ENCODE measurements around the gene TWF1. TPM values are rescaled to one million over a fixed set of nuclear protein-coding genes. Genes with fewer than 3 reads are reported as not detected.

TWF1 gene
- polyA plus RNA-seq, 3 donors: 9.9 to 20.7 (median 13.7) TPM

GRCh38 chr12:43805149-43805859, 813 bp downstream of the TWF1 start:
- Mint-ChIP-seq H3K4me3 (peak overlapping the region; percentile 99 to 100), H3K27ac (peak overlapping the region; percentile 92 to 100 (median 100)), H3K27me3 (ENCODE audit: low read depth in 3 of 3) (peaks cover 2% of the 10 kb centered on the region in 3 donors), H3K36me3 (peaks cover 17 to 23% of the 10 kb centered on the region in 2 donors), H3K4me1 (peaks cover 29% of the 10 kb centered on the region), H3K9me3 (peaks cover 0 to 3% (median 0%) of the 10 kb centered on the region in 7 donors)
- H2AFZ ChIP-seq (ENCODE audit: insufficient read depth, low read depth, low read length, poor library complexity, severe bottlenecking): peak overlapping the region; percentile 92
- peak overlapping the region; percentile 94 to 97 for H3K27ac ChIP-seq (ENCODE audit: low read depth in 1 of 2, low read length in 2 of 2)
- H3K36me3 ChIP-seq (replicated peaks in 1 of 2; ENCODE audit: control insufficient read depth in 1 of 2, insufficient read depth in 2 of 2, low read length in 2 of 2): peaks cover 31 to 32% of the 10 kb centered on the region in 2 donors
- WGBS (ENCODE audit: insufficient coverage): 0% methylated on average over 3 of the region's 20 CpGs
- no peak for TF ChIP-seq CTCF (IDR thresholded peaks at IDR 0.05)
- H4K20me1 ChIP-seq (ENCODE audit: insufficient read depth, low read length): peaks cover 20% of the 10 kb centered on the region
- no peak for DNase-seq
- H3K4me3 ChIP-seq (replicated peaks in 1 of 3; ENCODE audit: low read depth in 2 of 3, low read length in 3 of 3): peak overlapping the region; percentile 73 to 91 (median 84)
- H3K27me3 ChIP-seq (ENCODE audit: control insufficient read depth in 2 of 2, insufficient read depth in 2 of 2, low read length in 2 of 2): peaks cover 0 to 2% of the 10 kb centered on the region in 2 donors
- intact Hi-C loops (cut with micrococcal nuclease): loop anchor here (2.0 to 5.0 kb wide), 2 partner anchors 47 to 48 kb away; partner anchors contain the start of genes IRAK4 (in 2 of the 2) and PUS7L (in 2 of the 2)
- peak overlapping the region; percentile 81 for H3K4me2 ChIP-seq (replicated peaks; ENCODE audit: extremely low read depth, low read length, poor library complexity, severe bottlenecking)
- H3K9ac ChIP-seq (ENCODE audit: insufficient read depth, low read length, poor library complexity, severe bottlenecking): peak overlapping the region; percentile 94
- H3K79me2 ChIP-seq (ENCODE audit: insufficient read depth, low read length): peaks cover 41% of the 10 kb centered on the region
- H3K4me1 ChIP-seq (ENCODE audit: control insufficient read depth in 1 of 2, insufficient read depth in 2 of 2, low read length in 2 of 2): peaks cover 19 to 38% of the 10 kb centered on the region in 2 donors
- no peaks in the 10 kb centered on the region for H3K9me3 ChIP-seq (replicated peaks in 1 of 2; ENCODE audit: control insufficient read depth in 1 of 2, insufficient read depth in 1 of 2, low read length in 2 of 2)

- DNase-seq: no peak
- H3K36me3 ChIP-seq (replicated peaks in 1 of 2; ENCODE audit: control insufficient read depth in 1 of 2, insufficient read depth in 2 of 2, low read length in 2 of 2): peaks cover 77 to 87% of the 10 kb centered on the region in 2 donors
- H3K4me1 ChIP-seq (ENCODE audit: control insufficient read depth in 1 of 2, insufficient read depth in 2 of 2, low read length in 2 of 2): no peaks in the 10 kb centered on the region
- no peak overlapping the region for H3K9ac ChIP-seq (ENCODE audit: insufficient read depth, low read length, poor library complexity, severe bottlenecking)
- Mint-ChIP-seq H3K27ac (no peak overlapping the region), H3K4me3 (no peak overlapping the region), H3K36me3 (peaks cover 55 to 57% of the 10 kb centered on the region in 2 donors), H3K27me3 (ENCODE audit: low read depth in 3 of 3) (no peaks in the 10 kb centered on the region), H3K4me1 (peaks cover 1% of the 10 kb centered on the region), H3K9me3 (peaks cover 0 to 6% (median 2%) of the 10 kb centered on the region in 7 donors)
- TF ChIP-seq CTCF (IDR thresholded peaks at IDR 0.05): no peak
- H3K9me3 ChIP-seq (replicated peaks in 1 of 2; ENCODE audit: control insufficient read depth in 1 of 2, insufficient read depth in 1 of 2, low read length in 2 of 2): peaks cover 0 to 3% of the 10 kb centered on the region in 2 donors
- peaks cover 10% of the 10 kb centered on the region for H4K20me1 ChIP-seq (ENCODE audit: insufficient read depth, low read length)
- no peak overlapping the region for H2AFZ ChIP-seq (ENCODE audit: insufficient read depth, low read depth, low read length, poor library complexity, severe bottlenecking)
- peaks cover 7% of the 10 kb centered on the region for H3K79me2 ChIP-seq (ENCODE audit: insufficient read depth, low read length)
- no CpG with 5 or more reads among the region's 4 CpGs for WGBS (ENCODE audit: insufficient coverage)
- intact Hi-C loops (cut with micrococcal nuclease): no loop called here
- H3K27ac ChIP-seq (ENCODE audit: low read depth in 1 of 2, low read length in 2 of 2): no peak overlapping the region
- H3K27me3 ChIP-seq (ENCODE audit: control insufficient read depth in 2 of 2, insufficient read depth in 2 of 2, low read length in 2 of 2): no peaks in the 10 kb centered on the region
- H3K4me3 ChIP-seq (replicated peaks in 1 of 3; ENCODE audit: low read depth in 2 of 3, low read length in 3 of 3): no peak overlapping the region
- H3K4me2 ChIP-seq (replicated peaks; ENCODE audit: extremely low read depth, low read length, poor library complexity, severe bottlenecking): no peak overlapping the region
These were observed 8.4 kb downstream of the TWF1 start for GRCh38 chr12:43797561-43798217.

All from CD14-positive monocyte (primary cell).